Spleen (tissue), 11 donors: ENCODE data around the gene RPTOR. TPM values are rescaled to one million over a fixed set of nuclear protein-coding genes. Genes with fewer than 3 reads are reported as not detected.

Experiments used
- DNase-seq: peaks from one replicate; pipeline ENCODE4 v3.0.0-alpha.2; 2020
- H3K27ac ChIP-seq, 8 donors: fragments of 200-600 bp; sonication (generic) in 7 of 8; 1 replicate in 4 of 8; 2 replicates in 4 of 8; pipeline versions ENCODE4 v1.5.0 to v1.8.0; 2016 to 2021; ENCODE audit warnings: inconsistent platforms in 4 of 8, mild to moderate bottlenecking in 4 of 8, moderate library complexity in 1 of 8
- H3K27me3 ChIP-seq, 7 donors: fragments of 200-600 bp; sonication (generic) in 6 of 7; replicated peaks in 1 of 7; 1 replicate in 4 of 7; 2 replicates in 3 of 7; pipeline versions ENCODE4 v1.5.0 to v1.8.0; 2016 to 2021; ENCODE audit warnings: inconsistent platforms in 3 of 7, mild to moderate bottlenecking in 1 of 7
- H3K36me3 ChIP-seq, 6 donors: fragments of 200-600 bp; sonication (generic) in 5 of 6; 1 replicate in 4 of 6; 2 replicates in 2 of 6; pipeline versions ENCODE4 v1.5.0 to v1.8.0; 2016 to 2021; ENCODE audit warnings: inconsistent platforms in 2 of 6
- H3K4me1 ChIP-seq, 6 donors: fragments of 200-600 bp; sonication (generic) in 5 of 6; 1 replicate in 3 of 6; 2 replicates in 3 of 6; pipeline versions ENCODE4 v1.5.0 to v1.8.0; 2016 to 2021; ENCODE audit warnings: inconsistent platforms in 3 of 6
- H3K4me3 ChIP-seq, 8 donors: fragments of 200-600 bp; sonication (generic) in 7 of 8; 1 replicate in 4 of 8; 2 replicates in 4 of 8; pipeline versions ENCODE4 v1.5.0 to v1.8.0; 2016 to 2021; ENCODE audit warnings: inconsistent platforms in 4 of 8, mild to moderate bottlenecking in 4 of 8, moderate library complexity in 2 of 8
- H3K9me3 ChIP-seq, 8 donors: fragments of 200-600 bp; sonication (generic) in 7 of 8; 1 replicate in 4 of 8; 2 replicates in 4 of 8; pipeline versions ENCODE4 v1.5.0 to v1.8.0; 2016 to 2021; ENCODE audit warnings: inconsistent platforms in 4 of 8
- CTCF ChIP-seq, 11 experiments: fragments of 200-600 bp in 7 of 11; fragments of 450-650 bp in 4 of 11; sonication (generic) in 4 of 11; IDR thresholded peaks in 8 of 11; conservative IDR thresholded peaks in 3 of 11; 1 replicate in 7 of 11; 2 replicates in 4 of 11; pipeline versions ENCODE4 v1.4.0 to v1.8.0; 2016 to 2021; ENCODE audit warnings: antibody characterized with exemption in 11 of 11, inconsistent platforms in 4 of 11, mild to moderate bottlenecking in 1 of 11
- POLR2A ChIP-seq, 3 donors: fragments of 450-650 bp; IDR thresholded peaks; one replicate each; pipeline ENCODE4 v1.5.1; 2017; ENCODE audit warnings: antibody characterized with exemption in 3 of 3, mild to moderate bottlenecking in 1 of 3
- POLR2AphosphoS5 ChIP-seq, 3 donors: sonication (generic); formaldehyde crosslinking; IDR thresholded peaks; one replicate each; pipeline ENCODE4 v1.5.1; 2017; ENCODE audit warnings: antibody characterized with exemption in 3 of 3
- WGBS, 5 donors: extraction: QIAGEN DNeasy Blood & Tissue Kit in 3 of 5; methylation state at CpG; one replicate each; pipeline versions ENCODE4 v1.1.5 to v1.1.7; 2013 to 2018; 5-methylcytosine and 5-hydroxymethylcytosine counted together
- intact Hi-C: fragments of 100-400 bp; cut with DNase I; formaldehyde crosslinking; loops from one replicate; pipeline ENCODE4 v1.15.0; 2023; ENCODE audit warnings: low total_unique reads
- polyA plus RNA-seq, 3 donors: library from polyadenylated mRNA; stranded (reverse); fragments of 200-250 nt; gene quantifications; one replicate each; pipeline ENCODE4 v1.2.1, GENCODE V29; 2013
- total RNA-seq, 7 donors: library from RNA; depleted of rRNA in 3 of 7; stranded (reverse); fragments of >200 nt in 3 of 7; fragmentation: NEBNext Ultra II Directional in 4 of 7; extraction: Animal tissue kit (Norgen Biotek cat#: 25700) in 4 of 7; gene quantifications; one replicate each; pipeline versions ENCODE4 v1.1.0 to v1.2.1, GENCODE V29; 2016 to 2021
- donor health status: healthy with polysubstance abuse.
- donor health status: DM: no; HTN: no; CAD: no; lungs with moderate emphysema.
- donor health status: DM: no; HTN: no; CAD: no.
- donor health status: Bipolar disorder and iron deficiency.
- donor health status: healthy.
- donor health status: DM: no; HTN: no; CAD: no.
- donor health status: DM: yes; HTN: yes; CAD: no.

RPTOR gene
- total and polyA plus RNA-seq, 10 donors = 3.1 to 61.2 (median 40.7) TPM

- 89 to 98% (median 95%) methylated on average over 16 of the region's 16 CpGs for WGBS, 5 donors
- Histone ChIP-seq H3K4me1 (peaks cover 0 to 23% (median 9%) of the 10 kb centered on the region in 6 donors), H3K27me3 (no peaks in the 10 kb centered on the region), H3K27ac (no peak overlapping the region), H3K36me3 (peaks cover 0 to 78% (median 25%) of the 10 kb centered on the region in 6 donors), H3K4me3 (no peak overlapping the region), H3K9me3 (no peaks in the 10 kb centered on the region)
- intact Hi-C loops = no loop called here
- TF ChIP-seq CTCF (IDR thresholded peaks at IDR 0.05 in 8 of 11, conservative IDR thresholded peaks at IDR 0.05 in 3 of 11) = no peak
- no peak for TF ChIP-seq POLR2AphosphoS5 (IDR thresholded peaks at IDR 0.05)
- TF ChIP-seq POLR2A (IDR thresholded peaks at IDR 0.05) = no peak
- peak; percentile 57 for DNase-seq
Observed at GRCh38 chr17:80952291-80952690, 407.7 kb downstream of the RPTOR start.

- DNase-seq = peak; percentile 69
- Histone ChIP-seq H3K36me3 (peaks cover 0 to 69% (median 19%) of the 10 kb centered on the region in 6 donors), H3K4me3 (no peak overlapping the region), H3K27ac (no peak overlapping the region), H3K9me3 (no peaks in the 10 kb centered on the region), H3K27me3 (no peaks in the 10 kb centered on the region), H3K4me1 (peaks cover 0 to 19% (median 10%) of the 10 kb centered on the region in 6 donors)
- TF ChIP-seq POLR2AphosphoS5 (IDR thresholded peaks at IDR 0.05) (peak in 1 of 3 donors; percentile 15), CTCF (IDR thresholded peaks at IDR 0.05 in 8 of 11, conservative IDR thresholded peaks at IDR 0.05 in 3 of 11) (no peak)
- intact Hi-C loops = no loop called here
- WGBS, 5 donors = 85 to 93% (median 86%) methylated on average over 21 to 22 of the region's 22 CpGs
Observed at GRCh38 chr17:80953471-80954315, 409.1 kb downstream of the RPTOR start.

- WGBS, 5 donors = 77 to 100% (median 99%) methylated on average over 5 of the region's 5 CpGs
- DNase-seq = peak; percentile 51
- TF ChIP-seq POLR2AphosphoS5 (IDR thresholded peaks at IDR 0.05) (no peak), CTCF (IDR thresholded peaks at IDR 0.05 in 8 of 11, conservative IDR thresholded peaks at IDR 0.05 in 3 of 11) (no peak), POLR2A (IDR thresholded peaks at IDR 0.05) (no peak)
- no peaks in the 10 kb centered on the region for H3K9me3 ChIP-seq
- no peak overlapping the region for H3K4me3 ChIP-seq
- peaks cover 4 to 30% (median 23%) of the 10 kb centered on the region in 6 donors for H3K4me1 ChIP-seq
- H3K27ac ChIP-seq = peak overlapping the region in 5 of 8 donors; percentile 39 to 82 (median 73)
- peaks cover 0 to 58% (median 11%) of the 10 kb centered on the region in 6 donors for H3K36me3 ChIP-seq
- intact Hi-C loops = no loop called here
- no peaks in the 10 kb centered on the region for H3K27me3 ChIP-seq
Observed at GRCh38 chr17:80955078-80955477, 410.4 kb downstream of the RPTOR start.

GRCh38 chr17:80955671-80956280 lies 411.1 kb downstream of the RPTOR start:
- peak; percentile 74 for DNase-seq
- Histone ChIP-seq H3K9me3 (no peaks in the 10 kb centered on the region), H3K4me1 (peaks cover 4 to 37% (median 28%) of the 10 kb centered on the region in 6 donors), H3K36me3 (peaks cover 0 to 58% (median 8%) of the 10 kb centered on the region in 6 donors), H3K27me3 (no peaks in the 10 kb centered on the region), H3K27ac (peak overlapping the region in 5 of 8 donors; percentile 39 to 82 (median 73)), H3K4me3 (no peak overlapping the region)
- 61 to 76% (median 65%) methylated on average over 16 of the region's 16 CpGs for WGBS, 5 donors
- intact Hi-C loops = no loop called here
- TF ChIP-seq CTCF (IDR thresholded peaks at IDR 0.05 in 8 of 11, conservative IDR thresholded peaks at IDR 0.05 in 3 of 11) (peak in 2 of 11 experiments; percentile 9 to 14), POLR2A (IDR thresholded peaks at IDR 0.05) (no peak), POLR2AphosphoS5 (IDR thresholded peaks at IDR 0.05) (peak in 2 of 3 donors; percentile 4 to 79)
